GM12878 (cell line): ENCODE measurements around the gene ALCAM. TPM values are rescaled to one million over a fixed set of nuclear protein-coding genes. Genes with fewer than 3 reads are reported as not detected.

Experiments used
- ATAC-seq: fragments of 200-7000 bp; cut with Tn5 transposase; 3 replicates; pipeline ENCODE4 v1.9.1; 2020; ENCODE audit warnings: mild to moderate bottlenecking, moderate library complexity
- BruUV-seq: library from RNA; stranded (reverse); fragments of 400-500 nt; replicated peaks from 2 replicates; lab custom pipeline; 2021; lab: Mats Ljungman, UMichigan
- CTCF ChIA-PET: fragments of 300-600 bp; sonication (Branson Sonifier 250); formaldehyde crosslinking; extraction: SDS; loops from one replicate; lab custom pipeline; 2021; ENCODE audit warnings: inconsistent platforms; lab: Yijun Ruan, JAX
- POLR2A ChIA-PET: fragments of 350-600 bp; formaldehyde crosslinking; extraction: SDS; loops from one replicate; lab custom pipeline; 2021; ENCODE audit warnings: inconsistent platforms; lab: Charles Lee
- RAD21 ChIA-PET: fragments of 300-600 bp; sonication (Branson Sonifier 250); formaldehyde crosslinking; loops from one replicate; lab custom pipeline; 2023; ENCODE audit warnings: antibody characterized with exemption; ENCODE audit not compliant: unreplicated experiment; lab: Charles Lee
- SMC1A ChIA-PET: fragments of 300-600 bp; sonication (Branson Sonifier 250); formaldehyde crosslinking; loops from one replicate; lab custom pipeline; 2023; ENCODE audit not compliant: unreplicated experiment, uncharacterized antibody; lab: Charles Lee
- DNase-seq: peaks from one replicate; pipeline ENCODE4 v3.0.0-alpha.2; 2011; ENCODE audit warnings: low read depth, low spot score
- FAIRE-seq: peaks from 3 replicates; lab custom pipeline; 2011; peaks lifted over from hg19 to GRCh38; lab: Jason Lieb, UNC
- H2AFZ ChIP-seq: 2 replicates; pipeline ENCODE4 v1.6.0; 2011; ENCODE audit warnings: low read depth, low read length, control low read depth; ENCODE audit not compliant: control insufficient read depth
- H3K27ac ChIP-seq: 2 replicates; pipeline ENCODE4 v1.5.1; 2011; ENCODE audit warnings: control low read depth; ENCODE audit not compliant: control insufficient read depth, insufficient read depth
- H3K27me3 ChIP-seq, 2 experiments: replicated peaks in 1 of 2; 2 replicates each; pipeline versions ENCODE4 v1.6.0 to v1.6.1; 2011; ENCODE audit warnings: low read length in 1 of 2; ENCODE audit not compliant: control insufficient read depth in 2 of 2, insufficient read depth in 2 of 2
- H3K36me3 ChIP-seq, 2 experiments: 2 replicates each; pipeline ENCODE4 v1.5.1; 2011; ENCODE audit warnings: low read length in 1 of 2; ENCODE audit not compliant: control insufficient read depth in 2 of 2, insufficient read depth in 2 of 2
- H3K4me1 ChIP-seq: 2 replicates; pipeline ENCODE4 v1.6.1; 2011; ENCODE audit warnings: mild to moderate bottlenecking, low read length, moderate library complexity, mixed read lengths; ENCODE audit not compliant: control insufficient read depth, insufficient read depth
- H3K4me2 ChIP-seq: 2 replicates; pipeline ENCODE4 v1.6.0; 2011; ENCODE audit warnings: control low read depth; ENCODE audit not compliant: control insufficient read depth, insufficient read depth
- H3K4me3 ChIP-seq: fragments of 200-600 bp; sonication (generic); 2 replicates; pipeline ENCODE4 v1.5.1; 2016
- H3K79me2 ChIP-seq: 2 replicates; pipeline ENCODE4 v1.6.0; 2011; ENCODE audit warnings: low read length; ENCODE audit not compliant: control insufficient read depth, insufficient read depth
- H3K9ac ChIP-seq: 2 replicates; pipeline ENCODE4 v1.8.0; 2011; ENCODE audit warnings: low read length, control low read depth, mixed read lengths; ENCODE audit not compliant: control insufficient read depth, insufficient read depth
- H3K9me3 ChIP-seq: replicated peaks from 3 replicates; pipeline ENCODE4 v1.5.1; 2011; ENCODE audit warnings: mild to moderate bottlenecking, low read length; ENCODE audit not compliant: control insufficient read depth, insufficient read depth
- H4K20me1 ChIP-seq: 2 replicates; pipeline ENCODE4 v1.6.0; 2011; ENCODE audit not compliant: control insufficient read depth, insufficient read depth
- ATF3 ChIP-seq: IDR thresholded peaks from 2 replicates; pipeline ENCODE4 v1.6.1; 2011; ENCODE audit warnings: low read depth, mild to moderate bottlenecking, low read length, moderate library complexity, borderline replicate concordance; ENCODE audit errors: extremely low read depth
- ATF7 ChIP-seq: fragments of 450-650 bp; IDR thresholded peaks from 2 replicates; pipeline ENCODE4 v1.6.1; 2016; ENCODE audit warnings: low read depth, mild to moderate bottlenecking
- DPF2 ChIP-seq: fragments of 450-650 bp; IDR thresholded peaks from 2 replicates; pipeline ENCODE4 v1.6.1; 2017; ENCODE audit warnings: mild to moderate bottlenecking
- MEF2B ChIP-seq: fragments of 450-650 bp; IDR thresholded peaks from 2 replicates; pipeline ENCODE4 v1.6.1; 2018; ENCODE audit warnings: mild to moderate bottlenecking, moderate library complexity; ENCODE audit not compliant: partially characterized antibody, poor library complexity, severe bottlenecking
- RBBP5 ChIP-seq: fragments of 200-600 bp; sonication (generic); conservative IDR thresholded peaks from 2 replicates; pipeline ENCODE4 v1.6.1; 2016
- SKIL ChIP-seq: fragments of 450-650 bp; IDR thresholded peaks from 2 replicates; pipeline ENCODE4 v1.6.1; 2017; ENCODE audit warnings: mild to moderate bottlenecking, low read depth, inconsistent platforms; ENCODE audit not compliant: poor library complexity, severe bottlenecking
- SMC3 ChIP-seq: IDR thresholded peaks from 2 replicates; pipeline ENCODE4 v1.6.1; 2011; ENCODE audit warnings: low read length, improper control_type of control experiment, borderline replicate concordance
- SP1 ChIP-seq: IDR thresholded peaks from one replicate; pipeline ENCODE4 v1.6.1; 2011; ENCODE audit warnings: low read depth, low read length
- ZNF274 ChIP-seq: IDR thresholded peaks from one replicate; pipeline ENCODE4 v1.8.0; 2011; ENCODE audit not compliant: insufficient read length, insufficient read depth
- ZNF592 ChIP-seq: fragments of 450-650 bp; IDR thresholded peaks from 2 replicates; pipeline ENCODE4 v1.6.1; 2017; ENCODE audit warnings: mild to moderate bottlenecking, moderate library complexity
- WGBS: methylation state at CpG from one replicate; pipeline ENCODE4 v1.1.6; 2016; ENCODE audit warnings: low lambda C conversion rate; ENCODE audit not compliant: insufficient replicate concordance, insufficient coverage; ENCODE audit errors: missing lambda C conversion rate; 5-methylcytosine and 5-hydroxymethylcytosine counted together
- in situ Hi-C: fragments of 300-500 bp; cut with MboI; formaldehyde crosslinking; loops from 9 replicates; pipeline ENCODE4 v1.14.3; 2018; ENCODE audit warnings: mixed read lengths
- intact Hi-C: fragments of 100-400 bp; cut with micrococcal nuclease; formaldehyde crosslinking; loops from one replicate; pipeline ENCODE4 v1.14.2; 2022; ENCODE audit not compliant: unreplicated experiment
- polyA plus RNA-seq, 11 experiments: library from polyadenylated mRNA; depleted of rRNA in 4 of 11; unstranded in 6 of 11; stranded (reverse) in 5 of 11; fragments of >200 nt; fragmentation: Nextera tagmentation in 4 of 11; fragmentation: Illumina TruSeq in 1 of 11; extraction: Ambion mirVana in 4 of 11; extraction: Trizol in 1 of 11; gene quantifications; 1 replicate in 1 of 11; 2 replicates in 10 of 11; pipeline versions ENCODE4 v1.2.1 to v1.2.3, GENCODE V29; 2011 to 2016; ENCODE audit warnings: inconsistent platforms in 2 of 11, missing spikeins in 2 of 11, low read depth in 1 of 11
- total RNA-seq, 4 experiments: library from RNA; depleted of rRNA in 3 of 4; stranded (reverse); fragments of >200 nt in 3 of 4; fragmentation: Illumina TruSeq in 1 of 4; extraction: Trizol in 1 of 4; gene quantifications; 2 replicates each; pipeline versions ENCODE4 v1.2.1 to v1.2.3, GENCODE V29; 2013 to 2021

ALCAM gene
- total and polyA plus RNA-seq, 10 of the 15 experiments (the other 5 are each of a cell fraction or from before 2014, with no cell fraction given) = 12.2 to 54.2 (median 32.6) TPM

GRCh38 chr3:105542282-105543019 lies 175.7 kb downstream of the ALCAM start (continued):
- TF ChIP-seq ATF3 = no peak
- no peak for TF ChIP-seq ATF7

GRCh38 chr3:105545051-105545450 lies 178.3 kb downstream of the ALCAM start:
- ATAC-seq = no peak
- CTCF ChIA-PET = no interaction called here
- no TSS peak for BruUV-seq
- Histone ChIP-seq H3K79me2 (no peaks in the 10 kb centered on the region), H3K27ac (no peak overlapping the region), H3K27me3 (no peaks in the 10 kb centered on the region), H3K9me3 (no peaks in the 10 kb centered on the region), H3K4me3 (no peak overlapping the region), H4K20me1 (no peaks in the 10 kb centered on the region), H3K9ac (no peak overlapping the region), H3K36me3 (peaks cover 0 to 23% of the 10 kb centered on the region in 2 experiments; a peak in 2 of 4 replicates), H3K4me1 (no peaks in the 10 kb centered on the region), H2AFZ (no peak overlapping the region), H3K4me2 (no peak overlapping the region)
- in situ Hi-C loops = no loop called here
- DNase-seq = no peak
- WGBS = 100% methylated on average over 1 of the region's 1 CpG
- FAIRE-seq = no peak
- no peak for TF ChIP-seq SKIL
- TF ChIP-seq RBBP5 = no peak
- no peak for TF ChIP-seq SP1
- TF ChIP-seq DPF2 = no peak
- TF ChIP-seq SMC3 = no peak
- no peak for TF ChIP-seq ZNF592
- TF ChIP-seq ZNF274 = no peak
- no peak for TF ChIP-seq MEF2B
- RAD21 ChIA-PET = no interaction called here
- POLR2A ChIA-PET = no interaction called here
- SMC1A ChIA-PET = no interaction called here
- intact Hi-C loops = no loop called here
